Trophoblast cell (in vitro differentiated cells and primary cell): Measurements from ENCODE around the gene NOSIP.

Source experiments
- DNase-seq, 2 donors: peaks; one replicate each; pipeline ENCODE4 v3.0.0-alpha.2; 2016
- H2AFZ ChIP-seq: 2 replicates; pipeline ENCODE4 v1.6.1; 2013; ENCODE audit warnings: low read length, moderate library complexity, mild to moderate bottlenecking; ENCODE audit not compliant: insufficient read depth, poor library complexity
- H2AK5ac ChIP-seq: 2 replicates; pipeline ENCODE4 v1.6.1; 2013; ENCODE audit warnings: mild to moderate bottlenecking, low read length
- H2BK120ac ChIP-seq: 2 replicates; pipeline ENCODE4 v1.6.1; 2013; ENCODE audit warnings: low read length, mild to moderate bottlenecking, moderate library complexity; ENCODE audit not compliant: insufficient read depth, poor library complexity
- H2BK12ac ChIP-seq: 2 replicates; pipeline ENCODE4 v1.6.1; 2013; ENCODE audit warnings: mild to moderate bottlenecking, low read length, moderate library complexity
- H2BK5ac ChIP-seq: 2 replicates; pipeline ENCODE4 v1.6.1; 2013; ENCODE audit warnings: low read length, low read depth, moderate library complexity, mild to moderate bottlenecking; ENCODE audit not compliant: poor library complexity
- H3K14ac ChIP-seq: 2 replicates; pipeline ENCODE4 v1.6.1; 2013; ENCODE audit warnings: mild to moderate bottlenecking, low read length
- H3K18ac ChIP-seq: 2 replicates; pipeline ENCODE4 v1.6.1; 2013; ENCODE audit warnings: mild to moderate bottlenecking, low read length
- H3K23ac ChIP-seq: 2 replicates; pipeline ENCODE4 v1.6.1; 2013; ENCODE audit warnings: low read length
- H3K27ac ChIP-seq: 2 replicates; pipeline ENCODE4 v1.5.1; 2013; ENCODE audit warnings: low read depth, mild to moderate bottlenecking, inconsistent platforms, low read length, moderate library complexity
- H3K27me3 ChIP-seq: 2 replicates; pipeline ENCODE4 v1.6.1; 2013; ENCODE audit warnings: inconsistent platforms, mild to moderate bottlenecking, low read length, moderate library complexity; ENCODE audit not compliant: insufficient read depth
- H3K36me3 ChIP-seq, 2 experiments: 1 replicate in 1 of 2; 2 replicates in 1 of 2; pipeline ENCODE4 v1.6.1; 2013; ENCODE audit warnings: low read length in 2 of 2, mild to moderate bottlenecking in 2 of 2, moderate library complexity in 1 of 2; ENCODE audit not compliant: insufficient read depth in 2 of 2, control insufficient read depth in 1 of 2
- H3K4ac ChIP-seq: 2 replicates; pipeline ENCODE4 v1.6.1; 2013; ENCODE audit warnings: low read depth, mild to moderate bottlenecking, low read length, moderate library complexity
- H3K4me1 ChIP-seq, 2 experiments: 1 replicate in 1 of 2; 2 replicates in 1 of 2; pipeline ENCODE4 v1.6.1; 2013; ENCODE audit warnings: low read length in 2 of 2, mild to moderate bottlenecking in 2 of 2, moderate library complexity in 1 of 2; ENCODE audit not compliant: insufficient read depth in 2 of 2, control insufficient read depth in 1 of 2
- H3K4me2 ChIP-seq: 2 replicates; pipeline ENCODE4 v1.6.1; 2013; ENCODE audit warnings: inconsistent platforms, mild to moderate bottlenecking, low read length, moderate library complexity
- H3K4me3 ChIP-seq: 2 replicates; pipeline ENCODE4 v1.5.1; 2013; ENCODE audit warnings: mild to moderate bottlenecking, low read depth, low read length, inconsistent platforms
- H3K79me1 ChIP-seq: one replicate; pipeline ENCODE4 v1.6.1; 2013; ENCODE audit warnings: low read length
- H3K79me2 ChIP-seq: 2 replicates; pipeline ENCODE4 v1.6.1; 2013; ENCODE audit warnings: low read length, mild to moderate bottlenecking; ENCODE audit not compliant: control insufficient read depth, insufficient read depth, poor library complexity
- H3K9ac ChIP-seq: 2 replicates; pipeline ENCODE4 v1.6.1; 2013; ENCODE audit warnings: mild to moderate bottlenecking, low read length
- H3K9me3 ChIP-seq: 2 replicates; pipeline ENCODE4 v1.6.1; 2013; ENCODE audit warnings: low read depth, mild to moderate bottlenecking, control low read depth, inconsistent platforms, low read length; ENCODE audit not compliant: insufficient read depth
- H4K12ac ChIP-seq: 2 replicates; pipeline ENCODE4 v1.6.1; 2013; ENCODE audit warnings: low read depth, mild to moderate bottlenecking, low read length, moderate library complexity
- H4K8ac ChIP-seq: 2 replicates; pipeline ENCODE4 v1.6.1; 2013; ENCODE audit warnings: low read depth, mild to moderate bottlenecking, low read length, moderate library complexity
- H4K91ac ChIP-seq: one replicate; pipeline ENCODE4 v1.6.1; 2013; ENCODE audit warnings: low read depth, mild to moderate bottlenecking, low read length, moderate library complexity
- WGBS: extraction: QIAGEN DNeasy Blood & Tissue Kit; methylation state at CpG from one replicate; pipeline ENCODE4 v1.1.7; 2013; ENCODE audit warnings: missing lambda C conversion rate; ENCODE audit not compliant: insufficient read length, insufficient coverage; ENCODE audit errors: extremely low coverage; 5-methylcytosine and 5-hydroxymethylcytosine counted together

NOSIP gene

DNA sequence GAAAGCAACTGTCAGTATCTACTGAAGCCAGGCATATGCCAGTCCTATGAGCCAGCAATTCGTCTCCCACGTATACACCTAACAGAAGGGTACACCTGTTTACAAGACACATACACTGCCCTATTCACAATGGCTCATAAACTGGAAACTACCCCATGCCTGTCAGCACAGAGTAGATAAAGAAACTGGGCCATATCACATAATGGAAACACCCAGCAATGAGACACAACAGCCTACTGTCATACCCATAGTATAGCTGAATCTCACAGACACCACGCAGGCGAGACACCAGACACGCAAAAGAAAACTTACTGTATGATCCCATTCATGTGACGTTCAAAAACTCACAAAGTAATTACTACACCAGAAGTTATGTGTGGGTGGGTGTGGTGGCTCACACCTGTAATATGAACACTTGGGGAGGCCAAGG lies 15.7 kb downstream of the NOSIP start:
- H3K4me2 ChIP-seq = no peak overlapping the region
- no peaks in the 10 kb centered on the region for H3K9me3 ChIP-seq
- DNase-seq = no peak
- no peak overlapping the region for H2BK5ac ChIP-seq
- no peak overlapping the region for H3K27ac ChIP-seq
- no peak overlapping the region for H3K23ac ChIP-seq
- H3K79me2 ChIP-seq = peaks cover under 1% of the 10 kb centered on the region
- no peak overlapping the region for H2BK12ac ChIP-seq
- H4K8ac ChIP-seq = no peak overlapping the region
- no peak overlapping the region for H3K4me3 ChIP-seq
- peaks cover 4 to 10% of the 10 kb centered on the region in 2 experiments for H3K36me3 ChIP-seq
- H3K4ac ChIP-seq = no peak overlapping the region
- no CpG with 5 or more reads among the region's 6 CpGs for WGBS
- H4K12ac ChIP-seq = no peak overlapping the region
- no peak overlapping the region for H2BK120ac ChIP-seq
- H3K9ac ChIP-seq = no peak overlapping the region
- no peak overlapping the region for H2AFZ ChIP-seq
- no peaks in the 10 kb centered on the region for H3K79me1 ChIP-seq
- H3K4me1 ChIP-seq = no peaks in the 10 kb centered on the region
- no peaks in the 10 kb centered on the region for H3K27me3 ChIP-seq
- H2AK5ac ChIP-seq = no peak overlapping the region
- H4K91ac ChIP-seq = no peak overlapping the region
- H3K14ac ChIP-seq = no peak overlapping the region
- no peak overlapping the region for H3K18ac ChIP-seq

GRCh38 chr19:49560358-49560900 lies 19.9 kb downstream of the NOSIP start:
- Histone ChIP-seq H2AK5ac (no peak overlapping the region), H3K4ac (no peak overlapping the region), H3K9ac (no peak overlapping the region), H2BK5ac (no peak overlapping the region), H3K27me3 (no peaks in the 10 kb centered on the region), H3K79me2 (no peaks in the 10 kb centered on the region), H3K36me3 (peaks cover 35 to 44% of the 10 kb centered on the region in 2 experiments), H2AFZ (no peak overlapping the region), H4K12ac (no peak overlapping the region), H3K14ac (no peak overlapping the region), H3K9me3 (peaks cover 5% of the 10 kb centered on the region), H3K18ac (no peak overlapping the region), H2BK12ac (no peak overlapping the region), H2BK120ac (no peak overlapping the region), H3K79me1 (no peaks in the 10 kb centered on the region), H3K27ac (no peak overlapping the region), H3K4me2 (no peak overlapping the region), H3K23ac (no peak overlapping the region), H3K4me3 (no peak overlapping the region), H3K4me1 (peaks cover 6 to 10% of the 10 kb centered on the region in 2 experiments), H4K91ac (no peak overlapping the region), H4K8ac (no peak overlapping the region)
- no peak for DNase-seq
- WGBS = no CpG with 5 or more reads among the region's 15 CpGs

GRCh38 chr19:49559928-49560327 lies 20.4 kb downstream of the NOSIP start:
- DNase-seq = no peak
- H4K12ac ChIP-seq = no peak overlapping the region
- H3K23ac ChIP-seq = no peak overlapping the region
- H3K79me1 ChIP-seq = no peaks in the 10 kb centered on the region
- H3K79me2 ChIP-seq = no peaks in the 10 kb centered on the region
- no peak overlapping the region for H2BK5ac ChIP-seq
- H3K36me3 ChIP-seq = peaks cover 38 to 46% of the 10 kb centered on the region in 2 experiments
- no peak overlapping the region for H3K18ac ChIP-seq
- no peak overlapping the region for H3K4ac ChIP-seq
- H3K27me3 ChIP-seq = no peaks in the 10 kb centered on the region
- H4K8ac ChIP-seq = no peak overlapping the region
- no peak overlapping the region for H3K4me3 ChIP-seq
- H2AK5ac ChIP-seq = no peak overlapping the region
- H3K4me1 ChIP-seq = peaks cover 6 to 10% of the 10 kb centered on the region in 2 experiments
- H3K14ac ChIP-seq = no peak overlapping the region
- no CpG with 5 or more reads among the region's 15 CpGs for WGBS
- no peak overlapping the region for H2AFZ ChIP-seq
- no peak overlapping the region for H3K4me2 ChIP-seq
- peaks cover 5% of the 10 kb centered on the region for H3K9me3 ChIP-seq
- no peak overlapping the region for H3K27ac ChIP-seq
- no peak overlapping the region for H4K91ac ChIP-seq
- no peak overlapping the region for H3K9ac ChIP-seq
- no peak overlapping the region for H2BK12ac ChIP-seq
- H2BK120ac ChIP-seq = no peak overlapping the region

DNA sequence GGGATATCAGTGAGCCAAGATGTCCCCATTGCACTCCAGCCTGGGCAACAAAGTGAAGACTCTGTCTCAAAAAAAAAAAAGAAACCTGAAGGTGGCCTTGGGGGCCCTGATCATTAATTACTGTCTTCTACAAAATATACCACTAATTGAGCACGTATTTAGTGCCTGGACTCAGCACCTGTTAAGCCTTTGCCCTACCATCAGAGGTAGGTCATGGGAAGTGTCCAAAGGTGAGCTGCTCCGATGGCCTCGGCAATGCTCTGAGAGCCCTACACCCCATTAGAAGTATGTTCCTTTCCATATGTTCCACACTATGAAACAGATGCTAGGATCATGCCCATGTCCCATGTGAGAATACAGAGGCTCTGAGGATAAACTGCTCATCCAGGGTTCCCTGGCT lies 20.9 kb downstream of the NOSIP start:
- DNase-seq = no peak
- peaks cover 8% of the 10 kb centered on the region for H3K9me3 ChIP-seq
- H2AK5ac ChIP-seq = no peak overlapping the region
- no peak overlapping the region for H3K4me2 ChIP-seq
- no peak overlapping the region for H2BK12ac ChIP-seq
- H4K8ac ChIP-seq = no peak overlapping the region
- H3K27me3 ChIP-seq = no peaks in the 10 kb centered on the region
- WGBS = no CpG with 5 or more reads among the region's 3 CpGs
- no peaks in the 10 kb centered on the region for H3K79me1 ChIP-seq
- no peak overlapping the region for H2BK120ac ChIP-seq
- no peak overlapping the region for H2AFZ ChIP-seq
- H3K27ac ChIP-seq = no peak overlapping the region
- no peak overlapping the region for H3K14ac ChIP-seq
- H2BK5ac ChIP-seq = no peak overlapping the region
- no peak overlapping the region for H3K4me3 ChIP-seq
- H3K4ac ChIP-seq = no peak overlapping the region
- H3K36me3 ChIP-seq = peaks cover 42 to 49% of the 10 kb centered on the region in 2 experiments
- no peak overlapping the region for H3K9ac ChIP-seq
- peaks cover 6 to 10% of the 10 kb centered on the region in 2 experiments for H3K4me1 ChIP-seq
- no peak overlapping the region for H4K91ac ChIP-seq
- H3K18ac ChIP-seq = no peak overlapping the region
- no peak overlapping the region for H3K23ac ChIP-seq
- no peaks in the 10 kb centered on the region for H3K79me2 ChIP-seq
- H4K12ac ChIP-seq = no peak overlapping the region
